DND-41 (cell line): ENCODE results near the gene OR6S1.

Experiments
- ATAC-seq: fragments of 200-7000 bp; cut with Tn5 transposase; 3 replicates; pipeline ENCODE4 v1.9.1; 2021; ENCODE audit warnings: low read depth; ENCODE audit not compliant: insufficient read depth
- DNase-seq: peaks from one replicate; pipeline ENCODE4 v3.0.0-alpha.2; 2020
- H2AFZ ChIP-seq: 2 replicates; pipeline ENCODE4 v1.6.0; 2012; ENCODE audit warnings: low read depth, low read length
- H3K27ac ChIP-seq: 2 replicates; pipeline ENCODE4 v1.5.1; 2012; ENCODE audit warnings: low read length, inconsistent platforms
- H3K27me3 ChIP-seq: fragments of 200-600 bp; sonication (generic); 2 replicates; pipeline ENCODE4 v1.6.0; 2012; ENCODE audit warnings: low read length, mild to moderate bottlenecking, inconsistent platforms; ENCODE audit not compliant: insufficient read depth, poor library complexity
- H3K36me3 ChIP-seq: 2 replicates; pipeline ENCODE4 v1.5.1; 2012; ENCODE audit warnings: low read length, inconsistent platforms; ENCODE audit not compliant: insufficient read depth
- H3K4me1 ChIP-seq: 2 replicates; pipeline ENCODE4 v1.5.1; 2012; ENCODE audit warnings: mild to moderate bottlenecking, low read length; ENCODE audit not compliant: insufficient read depth
- H3K4me2 ChIP-seq: 2 replicates; pipeline ENCODE4 v1.6.0; 2012; ENCODE audit warnings: mild to moderate bottlenecking, moderate library complexity, low read length, inconsistent platforms; ENCODE audit not compliant: insufficient read depth
- H3K4me3 ChIP-seq, 2 experiments: fragments of 200-600 bp in 1 of 2; shearing (Covaris generic) in 1 of 2; 2 replicates each; pipeline ENCODE4 v1.5.1; 2012 to 2016; ENCODE audit warnings: inconsistent platforms in 2 of 2, low read length in 2 of 2, mild to moderate bottlenecking in 2 of 2, low read depth in 1 of 2, moderate library complexity in 1 of 2
- H3K79me2 ChIP-seq: 2 replicates; pipeline ENCODE4 v1.6.0; 2012; ENCODE audit warnings: low read length, inconsistent platforms; ENCODE audit not compliant: insufficient read depth
- H3K9ac ChIP-seq: 2 replicates; pipeline ENCODE4 v1.6.0; 2012; ENCODE audit warnings: low read depth, mild to moderate bottlenecking, inconsistent platforms, low read length, moderate library complexity
- H3K9me3 ChIP-seq: 2 replicates; pipeline ENCODE4 v1.5.1; 2012; ENCODE audit warnings: low read length, moderate library complexity, mild to moderate bottlenecking, inconsistent platforms; ENCODE audit not compliant: insufficient read depth, severe bottlenecking
- H4K20me1 ChIP-seq: 2 replicates; pipeline ENCODE4 v1.6.0; 2012; ENCODE audit warnings: low read length; ENCODE audit not compliant: insufficient read depth
- EZH2 ChIP-seq: IDR thresholded peaks from 3 replicates; pipeline ENCODE4 v1.6.1; 2012; ENCODE audit warnings: borderline replicate concordance, low read depth, mild to moderate bottlenecking, moderate library complexity, low read length, inconsistent platforms; ENCODE audit not compliant: severe bottlenecking
- TF ChIP-seq, protein P1 (sequence below): IDR thresholded peaks from 2 replicates; pipeline ENCODE4 v1.5.1; 2012; ENCODE audit warnings: borderline replicate concordance, low read length, moderate library complexity, mild to moderate bottlenecking; ENCODE audit not compliant: poor library complexity, severe bottlenecking; ENCODE audit errors: extremely low read depth

OR6S1 gene

GRCh38 chr14:20624495-20625070 is 16.9 kb downstream of the OR6S1 start:
- no peak for DNase-seq
- no peaks in the 10 kb centered on the region for H3K9me3 ChIP-seq
- no peak overlapping the region for H3K27ac ChIP-seq
- TF ChIP-seq, protein P1, sequence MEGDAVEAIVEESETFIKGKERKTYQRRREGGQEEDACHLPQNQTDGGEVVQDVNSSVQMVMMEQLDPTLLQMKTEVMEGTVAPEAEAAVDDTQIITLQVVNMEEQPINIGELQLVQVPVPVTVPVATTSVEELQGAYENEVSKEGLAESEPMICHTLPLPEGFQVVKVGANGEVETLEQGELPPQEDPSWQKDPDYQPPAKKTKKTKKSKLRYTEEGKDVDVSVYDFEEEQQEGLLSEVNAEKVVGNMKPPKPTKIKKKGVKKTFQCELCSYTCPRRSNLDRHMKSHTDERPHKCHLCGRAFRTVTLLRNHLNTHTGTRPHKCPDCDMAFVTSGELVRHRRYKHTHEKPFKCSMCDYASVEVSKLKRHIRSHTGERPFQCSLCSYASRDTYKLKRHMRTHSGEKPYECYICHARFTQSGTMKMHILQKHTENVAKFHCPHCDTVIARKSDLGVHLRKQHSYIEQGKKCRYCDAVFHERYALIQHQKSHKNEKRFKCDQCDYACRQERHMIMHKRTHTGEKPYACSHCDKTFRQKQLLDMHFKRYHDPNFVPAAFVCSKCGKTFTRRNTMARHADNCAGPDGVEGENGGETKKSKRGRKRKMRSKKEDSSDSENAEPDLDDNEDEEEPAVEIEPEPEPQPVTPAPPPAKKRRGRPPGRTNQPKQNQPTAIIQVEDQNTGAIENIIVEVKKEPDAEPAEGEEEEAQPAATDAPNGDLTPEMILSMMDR: no peak
- TF ChIP-seq EZH2: no peak
- H4K20me1 ChIP-seq: no peaks in the 10 kb centered on the region
- H3K9ac ChIP-seq: no peak overlapping the region
- ATAC-seq: no peak
- H3K4me1 ChIP-seq: no peaks in the 10 kb centered on the region
- no peak overlapping the region for H2AFZ ChIP-seq
- H3K4me3 ChIP-seq: no peak overlapping the region
- H3K36me3 ChIP-seq: no peaks in the 10 kb centered on the region
- no peaks in the 10 kb centered on the region for H3K79me2 ChIP-seq
- peaks cover 6% of the 10 kb centered on the region for H3K27me3 ChIP-seq
- no peak overlapping the region for H3K4me2 ChIP-seq

DNA sequence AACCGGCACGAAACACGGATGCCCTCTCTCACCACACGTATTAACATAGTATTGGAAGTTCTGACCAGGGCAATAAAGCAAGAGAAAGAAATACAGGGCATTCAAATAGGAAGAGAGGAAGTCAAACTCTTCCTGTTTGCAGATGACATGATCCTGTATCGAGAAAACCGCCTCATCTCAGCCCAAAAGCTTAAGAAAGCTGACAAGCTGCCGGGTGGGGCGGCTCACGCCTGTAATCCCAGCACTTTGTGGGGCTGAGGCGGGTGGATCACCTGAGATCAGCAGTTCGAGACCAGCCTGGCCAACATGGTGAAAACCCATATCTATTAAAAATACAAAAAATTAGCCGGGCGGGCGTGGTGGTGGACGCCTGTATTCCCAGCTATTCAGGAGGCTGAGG is 17.7 kb downstream of the OR6S1 start:
- peaks cover 6% of the 10 kb centered on the region for H3K27me3 ChIP-seq
- H4K20me1 ChIP-seq: no peaks in the 10 kb centered on the region
- ATAC-seq (no peak), DNase-seq (no peak)
- no peaks in the 10 kb centered on the region for H3K36me3 ChIP-seq
- no peak overlapping the region for H3K4me2 ChIP-seq
- H2AFZ ChIP-seq: no peak overlapping the region
- no peak overlapping the region for H3K27ac ChIP-seq
- H3K9me3 ChIP-seq: no peaks in the 10 kb centered on the region
- no peak overlapping the region for H3K9ac ChIP-seq
- H3K4me1 ChIP-seq: no peaks in the 10 kb centered on the region
- no peak overlapping the region for H3K4me3 ChIP-seq
- no peak for TF ChIP-seq EZH2
- TF ChIP-seq, protein P1: no peak
- H3K79me2 ChIP-seq: no peaks in the 10 kb centered on the region

- Histone ChIP-seq H2AFZ (no peak overlapping the region), H3K4me2 (no peak overlapping the region)
- no peak for ATAC-seq
Observed at GRCh38 chr14:20622816-20623291, 18.6 kb downstream of the OR6S1 start.

More at GRCh38 chr14:20622816-20623291, 18.6 kb downstream of the OR6S1 start:
- H4K20me1 ChIP-seq: no peaks in the 10 kb centered on the region
- H3K79me2 ChIP-seq: no peaks in the 10 kb centered on the region
- DNase-seq: no peak
- TF ChIP-seq, protein P1: no peak
- no peak for TF ChIP-seq EZH2
- H3K36me3 ChIP-seq: no peaks in the 10 kb centered on the region
- no peaks in the 10 kb centered on the region for H3K9me3 ChIP-seq
- no peak overlapping the region for H3K4me3 ChIP-seq
- no peak overlapping the region for H3K27ac ChIP-seq
- H3K4me1 ChIP-seq: no peaks in the 10 kb centered on the region
- H3K27me3 ChIP-seq: no peaks in the 10 kb centered on the region
- H3K9ac ChIP-seq: no peak overlapping the region
